K562 (cell line): ENCODE results near the gene HADHA. TPM values are rescaled to one million over a fixed set of nuclear protein-coding genes. Genes with fewer than 3 reads are reported as not detected.
A peak's percentile ranks its signal among the peaks of the same experiment; 100 is the strongest.

Experiments used
- CBX3 ChIP-seq, 2 experiments: IDR thresholded peaks; 1 replicate in 1 of 2; 2 replicates in 1 of 2; pipeline ENCODE4 v1.6.1; 2012; ENCODE audit warnings: inconsistent platforms in 2 of 2, low read length in 2 of 2, borderline replicate concordance in 1 of 2, control low read depth in 1 of 2
- CREB1 ChIP-seq, 2 experiments: sonication (generic) in 1 of 2; formaldehyde crosslinking in 1 of 2; IDR thresholded peaks; 2 replicates each; pipeline versions ENCODE4 v1.6.1 to v1.8.0; 2012 to 2022; ENCODE audit warnings: inconsistent platforms in 1 of 2, mild to moderate bottlenecking in 1 of 2, missing genetic modification reagents in 1 of 2, moderate library complexity in 1 of 2
- CREBBP ChIP-seq: IDR thresholded peaks from one replicate; pipeline ENCODE4 v1.6.1; 2012; ENCODE audit warnings: low read depth, mild to moderate bottlenecking, control low read depth, inconsistent platforms, low read length
- EP300 ChIP-seq: IDR thresholded peaks from 2 replicates; pipeline ENCODE4 v1.6.1; 2012; ENCODE audit warnings: low read length, improper control_type of control experiment
- ERF ChIP-seq: fragments of 450-650 bp; formaldehyde crosslinking; IDR thresholded peaks from 2 replicates; pipeline ENCODE4 v1.4.0; 2020; ENCODE audit warnings: mild to moderate bottlenecking, mixed read lengths
- EWSR1 ChIP-seq: fragments of 450-650 bp; IDR thresholded peaks from 2 replicates; pipeline ENCODE4 v1.6.1; 2018; ENCODE audit warnings: borderline replicate concordance, mild to moderate bottlenecking, low read depth, moderate library complexity; ENCODE audit not compliant: partially characterized antibody
- FOSL1 ChIP-seq: fragments of 200-800 bp; sonication (Bioruptor generic); conservative IDR thresholded peaks from 2 replicates; pipeline ENCODE4 v1.6.1; 2016; ENCODE audit warnings: missing genetic modification characterization, missing compliant biosample characterization
- GABPA ChIP-seq: fragments of 200-800 bp; sonication (Bioruptor generic); conservative IDR thresholded peaks from 2 replicates; pipeline ENCODE4 v1.6.1; 2016; ENCODE audit warnings: low read depth, missing genetic modification characterization, missing compliant biosample characterization
- HDAC3 ChIP-seq: fragments of 450-650 bp; IDR thresholded peaks from 2 replicates; pipeline ENCODE4 v1.6.1; 2018; ENCODE audit warnings: borderline replicate concordance, mild to moderate bottlenecking, moderate library complexity; ENCODE audit not compliant: partially characterized antibody
- MTA3 ChIP-seq: fragments of 450-650 bp; formaldehyde crosslinking; IDR thresholded peaks from 2 replicates; pipeline ENCODE4 v1.6.1; 2017; ENCODE audit warnings: mild to moderate bottlenecking, borderline replicate concordance
- NR4A1 ChIP-seq, 2 experiments: fragments of 250-450 bp in 1 of 2; fragments of 450-650 bp in 1 of 2; sonication (Bioruptor Pico) in 1 of 2; IDR thresholded peaks; 2 replicates each; pipeline versions ENCODE4 v1.4.0 to v1.6.1; 2016 to 2020; ENCODE audit warnings: mild to moderate bottlenecking in 2 of 2, missing compliant biosample characterization in 1 of 2, missing genetic modification characterization in 1 of 2, moderate library complexity in 1 of 2
- NRF1 ChIP-seq, 2 experiments: fragments of 450-650 bp; IDR thresholded peaks in 1 of 2; conservative IDR thresholded peaks in 1 of 2; 2 replicates each; pipeline ENCODE4 v1.6.1; 2014; ENCODE audit warnings: mild to moderate bottlenecking in 2 of 2
- RAD21 ChIP-seq, 2 experiments: fragments of 250-450 bp in 1 of 2; fragments of 450-650 bp in 1 of 2; sonication (Bioruptor Pico) in 1 of 2; formaldehyde crosslinking in 1 of 2; IDR thresholded peaks in 1 of 2; conservative IDR thresholded peaks in 1 of 2; 2 replicates each; pipeline versions ENCODE4 v1.4.0 to v1.8.0; 2020 to 2022; ENCODE audit warnings: mild to moderate bottlenecking in 2 of 2, moderate library complexity in 1 of 2
- RBM15 ChIP-seq: fragments of 200-400 bp; formaldehyde crosslinking; IDR thresholded peaks from 2 replicates; pipeline ENCODE4 v1.6.1; 2018; ENCODE audit warnings: mild to moderate bottlenecking, low read length, moderate library complexity; ENCODE audit not compliant: insufficient read depth
- SAFB ChIP-seq: fragments of 200-400 bp; formaldehyde crosslinking; IDR thresholded peaks from 2 replicates; pipeline ENCODE4 v1.6.1; 2017; ENCODE audit warnings: low read depth, low read length, borderline replicate concordance
- ZBTB1 ChIP-seq: sonication (generic); formaldehyde crosslinking; IDR thresholded peaks from 2 replicates; pipeline ENCODE4 v1.8.1; 2023; ENCODE audit warnings: missing genetic modification reagents, low read depth, mild to moderate bottlenecking, borderline replicate concordance
- ZNF282 ChIP-seq: sonication (generic); formaldehyde crosslinking; IDR thresholded peaks from 2 replicates; pipeline ENCODE4 v1.8.1; 2023; ENCODE audit warnings: missing genetic modification reagents
- ZNF77 ChIP-seq: fragments of 250-450 bp; sonication (Bioruptor Pico); IDR thresholded peaks from 2 replicates; pipeline ENCODE4 v1.5.0; 2020
- polyA plus RNA-seq, 8 experiments: library from polyadenylated mRNA; depleted of rRNA in 4 of 8; stranded (reverse) in 5 of 8; unstranded in 3 of 8; fragments of >200 nt; fragmentation: Nextera tagmentation in 2 of 8; fragmentation: Illumina TruSeq in 1 of 8; extraction: Ambion mirVana in 2 of 8; extraction: Trizol in 1 of 8; gene quantifications; 2 replicates each; pipeline versions ENCODE4 v1.2.1 to v1.2.3, GENCODE V29; 2011 to 2014; ENCODE audit warnings: inconsistent platforms in 1 of 8, missing spikeins in 1 of 8
- total RNA-seq, 7 experiments: library from RNA; depleted of rRNA in 6 of 7; stranded (reverse); fragments of >200 nt in 6 of 7; fragmentation: Illumina TruSeq in 2 of 7; extraction: Trizol in 2 of 7; gene quantifications; 2 replicates each; pipeline versions ENCODE4 v1.2.1 to v1.2.3, GENCODE V29; 2011 to 2021; ENCODE audit warnings: low replicate concordance in 1 of 7
- TF ChIP-seq, protein P1 (sequence below), 2 experiments: fragments of 250-450 bp in 1 of 2; fragments of 450-650 bp in 1 of 2; sonication (Bioruptor Pico) in 1 of 2; IDR thresholded peaks; 2 replicates each; pipeline versions ENCODE4 v1.6.1 to v1.8.0; 2016 to 2021; ENCODE audit warnings: mild to moderate bottlenecking in 2 of 2, moderate library complexity in 2 of 2, missing compliant biosample characterization in 1 of 2, missing genetic modification characterization in 1 of 2
- TF ChIP-seq, protein P2 (sequence below): conservative IDR thresholded peaks from 2 replicates; pipeline ENCODE4 v1.6.1; 2011; ENCODE audit warnings: low read depth, mild to moderate bottlenecking, low read length; ENCODE audit not compliant: control insufficient read depth
- TF ChIP-seq, protein P3 (sequence below): fragments of 250-450 bp; sonication (Bioruptor Pico); IDR thresholded peaks from 2 replicates; pipeline ENCODE4 v1.4.0; 2020; ENCODE audit warnings: mild to moderate bottlenecking
- TF ChIP-seq, protein P4 (sequence below): sonication (generic); formaldehyde crosslinking; IDR thresholded peaks from 2 replicates; pipeline ENCODE4 v1.8.0; 2022; ENCODE audit warnings: mild to moderate bottlenecking, missing genetic modification reagents

HADHA gene
- total and polyA plus RNA-seq, 9 of the 15 experiments (the other 6 are each of a cell fraction or from before 2014, with no cell fraction given): 145 to 326 (median 202) TPM

DNA sequence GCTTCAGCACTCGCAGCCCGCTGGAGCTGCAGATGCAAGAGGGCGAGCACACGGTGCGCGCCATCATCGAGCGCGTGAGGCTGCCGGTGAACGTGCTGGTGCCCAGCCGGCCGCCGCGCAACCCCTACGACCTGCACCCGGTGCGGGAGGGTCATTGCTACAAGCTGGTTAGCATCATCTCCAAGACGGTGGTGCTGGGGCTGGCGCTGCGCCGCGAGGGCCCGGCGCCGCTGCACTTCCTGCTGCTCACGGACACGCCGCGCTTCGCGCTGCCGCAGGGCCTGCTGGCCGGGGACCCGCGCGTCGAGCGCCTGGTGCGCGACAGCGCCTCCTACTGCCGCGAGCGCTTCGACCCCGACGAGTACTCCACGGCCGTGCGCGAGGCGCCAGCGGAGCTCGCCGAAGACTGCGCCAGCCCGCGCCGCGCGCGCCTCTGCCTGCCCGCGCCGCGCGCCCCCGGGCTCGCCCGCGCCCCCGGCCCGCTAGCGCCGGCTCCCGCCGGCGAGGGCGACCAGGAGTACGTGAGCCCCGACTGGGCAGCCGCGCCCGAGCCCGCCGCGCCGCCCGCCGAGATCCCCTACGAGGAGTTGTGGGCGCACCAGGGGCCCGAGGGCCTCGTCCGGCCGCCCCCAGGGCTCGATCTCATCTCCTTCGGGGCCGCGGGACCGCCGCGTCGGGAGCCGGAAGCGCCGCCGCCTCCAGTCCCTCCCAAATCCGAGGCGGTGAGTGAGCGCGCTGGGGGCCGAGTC lies 59.7 kb downstream of the HADHA start (continued):
- TF ChIP-seq RBM15 (no peak), CREBBP (no peak), CBX3 (IDR thresholded peaks at IDR 0.05; ENCODE audit: borderline replicate concordance in 1 of 2, low read length in 2 of 2) (peak in 1 of 2 experiments; percentile 65; a peak in 1 of 3 replicates), HDAC3 (no peak), CREB1 (IDR thresholded peaks at IDR 0.05) (no peak), CREB1 (CRISPR knock-in tag; IDR thresholded peaks at IDR 0.05) (peak; percentile 75), MTA3 (peak; percentile 77), ZNF282 (CRISPR knock-in tag) (0 out of 2 replicates have a peak, but pooled peaks have one; percentile 88), SAFB (peak; percentile 82), NRF1 (conservative IDR thresholded peaks at IDR 0.05 in 1 of 2, IDR thresholded peaks at IDR 0.05 in 1 of 2) (peak; percentile 75 to 79), ZNF77 (CRISPR knock-in tag) (no peak), NR4A1 (CRISPR knock-in tag; IDR thresholded peaks at IDR 0.05) (no peak), NR4A1 (tag; IDR thresholded peaks at IDR 0.05) (peak; percentile 90), ZBTB1 (CRISPR knock-in tag) (peak; percentile 57; the same call in 1 of the 2 replicates), GABPA (tag) (peak; percentile 70), EP300 (peak; percentile 10; the same call in 1 of the 2 replicates), RAD21 (CRISPR knock-in tag; conservative IDR thresholded peaks at IDR 0.05 in 1 of 2, IDR thresholded peaks at IDR 0.05 in 1 of 2) (peak; percentile 51 to 63; a peak in 3 of 4 replicates), FOSL1 (peak; percentile 48), EWSR1 (no peak), ERF (CRISPR knock-in tag) (peak; percentile 78; the same call in 1 of the 2 replicates)
- TF ChIP-seq, protein P1, sequence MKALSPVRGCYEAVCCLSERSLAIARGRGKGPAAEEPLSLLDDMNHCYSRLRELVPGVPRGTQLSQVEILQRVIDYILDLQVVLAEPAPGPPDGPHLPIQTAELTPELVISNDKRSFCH (CRISPR knock-in tag; IDR thresholded peaks at IDR 0.05): no peak
- TF ChIP-seq, protein P1 (tag; IDR thresholded peaks at IDR 0.05): peak; percentile 96
- TF ChIP-seq, protein P2, sequence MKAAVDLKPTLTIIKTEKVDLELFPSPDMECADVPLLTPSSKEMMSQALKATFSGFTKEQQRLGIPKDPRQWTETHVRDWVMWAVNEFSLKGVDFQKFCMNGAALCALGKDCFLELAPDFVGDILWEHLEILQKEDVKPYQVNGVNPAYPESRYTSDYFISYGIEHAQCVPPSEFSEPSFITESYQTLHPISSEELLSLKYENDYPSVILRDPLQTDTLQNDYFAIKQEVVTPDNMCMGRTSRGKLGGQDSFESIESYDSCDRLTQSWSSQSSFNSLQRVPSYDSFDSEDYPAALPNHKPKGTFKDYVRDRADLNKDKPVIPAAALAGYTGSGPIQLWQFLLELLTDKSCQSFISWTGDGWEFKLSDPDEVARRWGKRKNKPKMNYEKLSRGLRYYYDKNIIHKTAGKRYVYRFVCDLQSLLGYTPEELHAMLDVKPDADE: peak; percentile 57; the same call in 1 of the 2 replicates
- TF ChIP-seq, protein P3, sequence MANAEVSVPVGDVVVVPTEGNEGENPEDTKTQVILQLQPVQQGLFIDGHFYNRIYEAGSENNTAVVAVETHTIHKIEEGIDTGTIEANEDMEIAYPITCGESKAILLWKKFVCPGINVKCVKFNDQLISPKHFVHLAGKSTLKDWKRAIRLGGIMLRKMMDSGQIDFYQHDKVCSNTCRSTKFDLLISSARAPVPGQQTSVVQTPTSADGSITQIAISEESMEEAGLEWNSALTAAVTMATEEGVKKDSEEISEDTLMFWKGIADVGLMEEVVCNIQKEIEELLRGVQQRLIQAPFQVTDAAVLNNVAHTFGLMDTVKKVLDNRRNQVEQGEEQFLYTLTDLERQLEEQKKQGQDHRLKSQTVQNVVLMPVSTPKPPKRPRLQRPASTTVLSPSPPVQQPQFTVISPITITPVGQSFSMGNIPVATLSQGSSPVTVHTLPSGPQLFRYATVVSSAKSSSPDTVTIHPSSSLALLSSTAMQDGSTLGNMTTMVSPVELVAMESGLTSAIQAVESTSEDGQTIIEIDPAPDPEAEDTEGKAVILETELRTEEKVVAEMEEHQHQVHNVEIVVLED (CRISPR knock-in tag): peak; percentile 83
- TF ChIP-seq, protein P4, sequence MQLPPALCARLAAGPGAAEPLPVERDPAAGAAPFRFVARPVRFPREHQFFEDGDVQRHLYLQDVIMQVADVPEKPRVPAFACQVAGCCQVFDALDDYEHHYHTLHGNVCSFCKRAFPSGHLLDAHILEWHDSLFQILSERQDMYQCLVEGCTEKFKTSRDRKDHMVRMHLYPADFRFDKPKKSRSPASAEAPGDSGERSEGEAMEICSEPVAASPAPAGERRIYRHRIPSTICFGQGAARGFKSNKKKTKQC (CRISPR knock-in tag): peak; percentile 91; the same call in 1 of the 2 replicates
